ENCODE measurements around the gene SH3TC1.

Gene SH3TC1

GRCh38 chr4:8267077-8267476, 68.0 kb downstream of the SH3TC1 start:
- DNase-seq = no peak

GRCh38 chr4:8268211-8268610, 69.1 kb downstream of the SH3TC1 start:
- DNase-seq = no peak

GRCh38 chr4:8268901-8269534, 69.9 kb downstream of the SH3TC1 start:
- no peak for DNase-seq

- no peak for DNase-seq
Measured at GRCh38 chr4:8269535-8270417, 70.7 kb downstream of the SH3TC1 start, which contains the start of gene HTRA3. HTRA3 (plus strand) TSS chr4:8269754; CDS start chr4:8269969, 215 bp downstream.

- no peak for DNase-seq
Measured at GRCh38 chr4:8270418-8270771, 71.3 kb downstream of the SH3TC1 start.

GRCh38 chr4:8270912-8271815, 72.1 kb downstream of the SH3TC1 start:
- DNase-seq = no peak

GRCh38 chr4:8271821-8272220, 72.7 kb downstream of the SH3TC1 start:
- DNase-seq = no peak

- DNase-seq = no peak
Measured at GRCh38 chr4:8272472-8273428, 73.7 kb downstream of the SH3TC1 start.

GRCh38 chr4:8273450-8273849, 74.4 kb downstream of the SH3TC1 start:
- DNase-seq = no peak

- DNase-seq = no peak
Measured at GRCh38 chr4:8274066-8274652, 75.1 kb downstream of the SH3TC1 start.

- no peak for DNase-seq
Measured at GRCh38 chr4:8274765-8275547, 75.9 kb downstream of the SH3TC1 start.

GRCh38 chr4:8275548-8275910, 76.4 kb downstream of the SH3TC1 start:
- no peak for DNase-seq

- no peak for DNase-seq
Measured at GRCh38 chr4:8276358-8277240, 77.5 kb downstream of the SH3TC1 start.

- DNase-seq = no peak
Measured at GRCh38 chr4:8277356-8278008, 78.4 kb downstream of the SH3TC1 start.

GRCh38 chr4:8278009-8278395, 78.9 kb downstream of the SH3TC1 start:
- DNase-seq = no peak

GRCh38 chr4:8278421-8279287, 79.6 kb downstream of the SH3TC1 start:
- no peak for DNase-seq

GRCh38 chr4:8279321-8280157, 80.4 kb downstream of the SH3TC1 start:
- no peak for DNase-seq
